PC-9 (cell line): Measurements from ENCODE around the gene RHBDD1. TPM values are rescaled to one million over a fixed set of nuclear protein-coding genes. Genes with fewer than 3 reads are reported as not detected.

Source experiments
- BruUV-seq: library from RNA; stranded (reverse); fragments of 400-500 nt; replicated peaks from 2 replicates; lab custom pipeline; 2021; lab: Mats Ljungman, UMichigan
- CTCF ChIA-PET: fragments of 300-600 bp; sonication (Branson Sonifier 250); formaldehyde crosslinking; loops from one replicate; lab custom pipeline; 2022; ENCODE audit warnings: antibody characterized with exemption; lab: Charles Lee
- POLR2A ChIA-PET: fragments of 300-600 bp; sonication (Branson Sonifier 250); formaldehyde crosslinking; loops from one replicate; lab custom pipeline; 2022; ENCODE audit warnings: antibody characterized with exemption; ENCODE audit not compliant: unreplicated experiment; lab: Charles Lee
- DNase-seq, 2 experiments: peaks; one replicate each; pipeline versions ENCODE4 v3.0.0 to v3.0.0-alpha.2; 2015 to 2022; ENCODE audit warnings: mixed read lengths in 1 of 2
- H2AFZ ChIP-seq: fragments of 200-600 bp; sonication (generic); 2 replicates; pipeline ENCODE4 v1.8.1; 2017; ENCODE audit warnings: antibody characterized with exemption
- H3F3A ChIP-seq: fragments of 200-600 bp; sonication (generic); 2 replicates; pipeline ENCODE4 v1.8.1; 2017; ENCODE audit warnings: antibody characterized with exemption, mild to moderate bottlenecking, low read depth; ENCODE audit not compliant: insufficient read depth
- H3K27ac ChIP-seq: fragments of 200-600 bp; sonication (generic); 2 replicates; pipeline ENCODE4 v1.6.1; 2016; ENCODE audit warnings: mixed run types
- H3K27me3 ChIP-seq: fragments of 200-600 bp; sonication (generic); 2 replicates; pipeline ENCODE4 v1.6.1; 2016; ENCODE audit warnings: low read depth, mixed run types; ENCODE audit not compliant: insufficient read depth
- H3K36me3 ChIP-seq: fragments of 200-600 bp; sonication (generic); 2 replicates; pipeline ENCODE4 v1.6.1; 2016; ENCODE audit warnings: low read depth, mixed run types
- H3K4me1 ChIP-seq: fragments of 200-600 bp; sonication (generic); replicated peaks from 2 replicates; pipeline ENCODE4 v1.6.1; 2016; ENCODE audit warnings: mixed run types; ENCODE audit not compliant: insufficient read depth
- H3K4me2 ChIP-seq: fragments of 200-600 bp; sonication (generic); 2 replicates; pipeline ENCODE4 v1.6.1; 2017; ENCODE audit warnings: mixed run types
- H3K4me3 ChIP-seq: fragments of 200-600 bp; sonication (generic); 2 replicates; pipeline ENCODE4 v1.6.1; 2016; ENCODE audit warnings: mixed run types
- H3K79me2 ChIP-seq: fragments of 200-600 bp; sonication (generic); 2 replicates; pipeline ENCODE4 v1.6.1; 2017; ENCODE audit warnings: low read depth, mixed run types
- H3K9me2 ChIP-seq: fragments of 200-600 bp; sonication (generic); 2 replicates; pipeline ENCODE4 v1.8.1; 2017; ENCODE audit warnings: mild to moderate bottlenecking; ENCODE audit not compliant: insufficient read depth
- H3K9me3 ChIP-seq: fragments of 200-600 bp; sonication (generic); 2 replicates; pipeline ENCODE4 v1.8.1; 2016; ENCODE audit warnings: low read depth; ENCODE audit not compliant: insufficient read depth
- H4K20me1 ChIP-seq: fragments of 200-600 bp; sonication (generic); 2 replicates; pipeline ENCODE4 v1.8.1; 2017; ENCODE audit not compliant: insufficient read depth
- CTCF ChIP-seq: fragments of 200-600 bp; sonication (generic); conservative IDR thresholded peaks from 2 replicates; pipeline ENCODE4 v1.6.1; 2017; ENCODE audit warnings: mixed run types, antibody characterized with exemption, mild to moderate bottlenecking, moderate library complexity
- EZH2 ChIP-seq: fragments of 200-600 bp; sonication (generic); IDR thresholded peaks from 2 replicates; pipeline ENCODE4 v1.8.0; 2017; ENCODE audit warnings: antibody characterized with exemption, low read depth
- intact Hi-C: fragments of 100-400 bp; cut with micrococcal nuclease; formaldehyde crosslinking; loops from one replicate; pipeline ENCODE4 v1.10.0; 2022; ENCODE audit not compliant: unreplicated experiment
- total RNA-seq: library from RNA; stranded (reverse); gene quantifications from 2 replicates; pipeline ENCODE4 v1.2.3, GENCODE V29; 2021

RHBDD1 gene
- total RNA-seq, 1 experiment from 2014 or later: 22.3 TPM

DNA sequence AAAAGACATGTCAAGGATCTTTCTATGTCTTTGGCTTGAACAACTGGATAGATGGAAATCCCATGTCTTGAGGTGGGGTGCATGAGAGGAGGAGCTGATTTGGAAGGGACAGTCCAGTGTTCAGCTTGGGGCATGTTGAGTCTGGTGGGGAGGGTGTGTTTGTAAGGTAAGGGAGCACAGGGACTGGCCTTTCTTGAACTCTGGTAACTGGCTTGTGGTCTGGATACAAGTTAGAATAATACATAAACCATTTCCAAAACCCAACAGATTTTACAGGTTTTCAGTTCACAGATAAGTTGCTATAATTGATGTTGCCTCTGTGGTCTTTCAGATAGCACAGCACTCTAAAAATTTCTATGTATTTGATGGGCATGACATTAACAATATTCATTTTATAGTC is 24.2 kb downstream of the RHBDD1 start:
- Histone ChIP-seq H3K9me3 (no peaks in the 10 kb centered on the region; the same call in 1 of the 2 replicates), H2AFZ (no peak overlapping the region), H3F3A (no peaks in the 10 kb centered on the region), H3K36me3 (no peaks in the 10 kb centered on the region), H4K20me1 (no peaks in the 10 kb centered on the region), H3K27me3 (no peaks in the 10 kb centered on the region), H3K4me3 (no peak overlapping the region), H3K9me2 (no peaks in the 10 kb centered on the region), H3K27ac (no peak overlapping the region), H3K4me2 (no peak overlapping the region), H3K79me2 (no peaks in the 10 kb centered on the region), H3K4me1 (no peaks in the 10 kb centered on the region)
- BruUV-seq: no TSS peak
- ChIA-PET POLR2A (no interaction called here), CTCF (no interaction called here)
- intact Hi-C loops: no loop called here
- no peak for TF ChIP-seq CTCF
- no peak for TF ChIP-seq EZH2
- no peak for DNase-seq

DNA sequence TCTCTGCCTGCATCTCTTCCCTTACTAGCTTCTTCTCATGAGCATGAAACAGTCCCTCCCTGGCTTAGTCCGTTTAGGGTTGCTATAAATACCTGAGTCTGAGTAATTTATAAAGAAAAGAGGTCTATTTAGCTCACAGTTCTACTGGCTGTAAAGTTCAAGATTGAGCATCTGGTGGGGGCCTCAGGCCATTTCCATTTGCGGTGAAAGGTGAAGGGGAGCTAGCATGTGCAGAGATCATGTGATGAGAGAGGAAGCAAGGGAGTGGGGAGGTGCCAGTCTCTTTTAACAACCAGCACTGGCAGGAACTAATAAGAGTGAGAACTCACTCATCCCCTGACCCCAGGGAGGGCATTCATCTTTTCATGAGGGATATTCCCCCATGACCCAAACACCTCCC is 26.8 kb downstream of the RHBDD1 start:
- TF ChIP-seq EZH2 (no peak), CTCF (no peak)
- no peaks in the 10 kb centered on the region for H3K27me3 ChIP-seq
- no TSS peak for BruUV-seq
- no peak overlapping the region for H3K4me3 ChIP-seq
- H3K4me2 ChIP-seq: no peak overlapping the region
- POLR2A ChIA-PET: no interaction called here
- no peaks in the 10 kb centered on the region; the same call in 1 of the 2 replicates for H3K9me3 ChIP-seq
- DNase-seq: no peak
- H3F3A ChIP-seq: no peaks in the 10 kb centered on the region
- H3K36me3 ChIP-seq: no peaks in the 10 kb centered on the region
- no peaks in the 10 kb centered on the region for H3K9me2 ChIP-seq
- intact Hi-C loops: no loop called here
- no peak overlapping the region for H2AFZ ChIP-seq
- CTCF ChIA-PET: no interaction called here
- H4K20me1 ChIP-seq: no peaks in the 10 kb centered on the region
- H3K27ac ChIP-seq: no peak overlapping the region
- H3K79me2 ChIP-seq: no peaks in the 10 kb centered on the region
- no peaks in the 10 kb centered on the region for H3K4me1 ChIP-seq

- H3K27me3 ChIP-seq: no peaks in the 10 kb centered on the region
- H3K36me3 ChIP-seq: no peaks in the 10 kb centered on the region
- H3K79me2 ChIP-seq: no peaks in the 10 kb centered on the region
- H3K4me1 ChIP-seq: no peaks in the 10 kb centered on the region
- H3K27ac ChIP-seq: no peak overlapping the region
- CTCF ChIA-PET: no interaction called here
- POLR2A ChIA-PET: no interaction called here
- no peaks in the 10 kb centered on the region for H3K9me3 ChIP-seq
- TF ChIP-seq CTCF: no peak
- no peak for TF ChIP-seq EZH2
- H3K9me2 ChIP-seq: no peaks in the 10 kb centered on the region
- no peak overlapping the region for H2AFZ ChIP-seq
- intact Hi-C loops: no loop called here
- DNase-seq: no peak
- H3K4me2 ChIP-seq: no peak overlapping the region
- H3K4me3 ChIP-seq: no peak overlapping the region
- no TSS peak for BruUV-seq
- H4K20me1 ChIP-seq: no peaks in the 10 kb centered on the region
- H3F3A ChIP-seq: no peaks in the 10 kb centered on the region
Measured at GRCh38 chr2:226865273-226865672, 29.4 kb downstream of the RHBDD1 start.
